CD4-positive, alpha-beta T cell treated with Interleukin-2 at 100 ng/mL for 4 hours (primary cell): ENCODE results near the gene RPS6KA4.

ENCODE experiments used
- DNase-seq: peaks from one replicate; pipeline ENCODE4 v3.0.0-alpha.2; 2020; ENCODE audit warnings: low spot score

Gene RPS6KA4

DNA sequence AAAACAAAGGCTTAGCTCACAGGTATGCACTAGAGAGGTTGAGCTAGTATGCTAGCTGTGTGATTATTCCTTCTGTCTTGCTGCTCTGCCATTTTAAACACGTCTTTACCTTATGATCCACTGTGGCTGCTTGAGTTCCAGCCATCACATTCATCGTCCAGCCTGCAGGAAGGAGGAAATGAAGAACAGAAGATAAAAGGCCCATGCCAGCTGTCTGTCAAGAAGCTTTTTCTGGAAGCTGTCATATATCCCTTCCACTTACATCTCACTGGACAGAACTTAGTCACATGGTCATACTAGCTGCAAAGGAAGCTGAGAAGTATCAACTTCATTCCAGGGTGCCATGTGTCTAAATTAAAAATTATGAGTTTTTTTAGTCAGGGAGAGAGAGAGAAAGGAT, 31.6 kb upstream of the RPS6KA4 start:
- no peak for DNase-seq

DNA sequence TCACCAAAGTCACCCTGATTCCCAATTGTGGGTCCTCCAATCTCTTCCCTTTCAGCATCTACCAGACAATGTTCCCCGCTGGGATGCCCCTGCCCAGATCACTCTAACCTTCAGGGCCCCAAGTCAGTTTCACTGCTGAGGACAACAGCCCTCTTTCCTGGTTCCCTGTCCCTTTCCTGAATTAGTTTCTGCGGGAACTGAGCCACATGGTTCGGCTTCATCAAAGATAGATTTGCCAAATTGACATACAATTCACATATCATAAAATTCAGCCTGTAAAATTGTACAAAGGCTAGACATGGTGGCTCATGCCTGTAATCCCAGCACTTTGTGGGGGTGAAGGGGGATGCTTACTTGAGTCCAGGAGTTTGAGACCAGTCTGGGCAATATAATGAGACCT, 31.0 kb upstream of the RPS6KA4 start:
- DNase-seq = no peak

GRCh38 chr11:64330888-64331287, 28.1 kb upstream of the RPS6KA4 start:
- no peak for DNase-seq

- DNase-seq = peak; percentile 81
Observed at GRCh38 chr11:64331569-64332371, 27.2 kb upstream of the RPS6KA4 start.

DNA sequence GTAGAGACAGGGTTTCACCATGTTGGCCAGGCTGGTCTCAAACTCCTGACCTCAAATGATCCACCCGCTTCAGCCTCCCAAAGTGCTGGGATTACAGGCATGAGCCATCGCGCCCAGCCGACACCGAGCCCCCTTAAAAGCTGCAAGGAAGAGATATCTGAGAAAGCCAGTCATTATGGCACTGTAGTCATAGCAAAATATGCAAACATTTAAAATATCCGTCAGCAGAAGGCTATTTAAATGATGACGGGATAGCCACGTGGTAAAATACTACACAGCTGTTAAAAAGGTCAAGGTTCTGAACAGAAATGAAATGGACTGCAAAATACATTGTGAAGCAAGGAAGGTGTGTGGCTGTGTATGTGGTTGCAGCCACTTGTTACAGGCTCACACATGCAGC, 25.4 kb upstream of the RPS6KA4 start:
- DNase-seq = no peak

GRCh38 chr11:64334764-64335735, 23.9 kb upstream of the RPS6KA4 start:
- DNase-seq = peak; percentile 12

- no peak for DNase-seq
Observed at GRCh38 chr11:64337538-64338249, 21.3 kb upstream of the RPS6KA4 start.

- no peak for DNase-seq
Observed at GRCh38 chr11:64338716-64339115, 20.2 kb upstream of the RPS6KA4 start.

DNA sequence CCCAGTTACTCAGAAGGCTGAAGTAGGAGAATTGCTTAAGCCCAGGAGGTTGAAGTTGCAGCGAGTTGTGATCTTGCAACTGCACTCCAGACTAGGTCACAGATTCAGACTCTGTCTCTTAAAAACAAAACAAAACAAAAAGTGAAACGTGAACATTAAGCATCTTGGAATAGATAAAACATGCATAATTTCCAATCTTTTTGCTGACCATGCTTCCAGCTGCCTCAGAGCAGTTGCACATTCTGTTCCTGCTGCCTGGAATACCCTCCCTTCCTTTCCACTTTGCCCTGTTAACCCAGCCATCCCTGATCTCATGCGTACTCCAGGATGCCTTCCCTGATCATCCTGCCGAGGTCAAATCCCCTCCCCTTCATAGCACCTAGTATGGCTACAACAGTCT, 19.7 kb upstream of the RPS6KA4 start:
- DNase-seq = no peak

DNA sequence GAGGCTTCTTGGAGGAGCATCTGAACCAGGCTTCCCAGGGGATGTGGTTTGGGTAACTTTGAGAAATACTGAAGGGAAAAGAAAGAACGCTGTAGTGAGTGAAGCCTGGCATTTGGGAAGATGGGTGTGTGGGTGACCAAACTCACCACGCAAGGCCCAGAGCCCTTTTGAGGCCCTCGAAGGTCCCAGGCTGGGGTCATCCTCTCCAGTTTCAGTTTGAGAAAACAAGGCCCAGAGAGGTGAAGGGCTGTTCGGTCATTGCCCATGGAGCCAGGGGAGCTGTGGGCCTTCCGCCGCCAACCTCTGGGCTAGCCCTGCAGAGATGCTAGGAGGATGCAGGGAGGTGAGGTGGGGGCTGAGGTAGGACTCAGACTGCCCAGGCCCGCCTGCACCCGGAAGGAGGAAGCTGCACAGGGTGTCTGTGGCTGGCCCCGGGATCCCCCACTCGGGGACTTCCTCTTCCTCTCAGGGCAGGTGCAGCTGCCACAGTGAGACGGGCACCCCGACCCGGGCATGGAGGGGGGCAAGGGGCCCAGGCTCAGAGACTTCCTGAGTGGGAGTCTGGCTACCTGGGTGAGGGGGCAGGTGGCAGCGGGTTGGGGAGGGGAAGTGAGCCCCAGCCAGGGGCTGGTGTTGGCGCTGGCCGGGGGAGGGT, 19.1 kb upstream of the RPS6KA4 start, which contains the start of gene CCDC88B:
Gene CCDC88B, plus strand, starts transcription at position 451 of the 655 bp plus-strand sequence. Its CDS starts 63 bp downstream, at position 514.
- DNase-seq = peak; percentile 88

GRCh38 chr11:64340671-64341335, 18.2 kb upstream of the RPS6KA4 start:
- DNase-seq = peak; percentile 69

DNA sequence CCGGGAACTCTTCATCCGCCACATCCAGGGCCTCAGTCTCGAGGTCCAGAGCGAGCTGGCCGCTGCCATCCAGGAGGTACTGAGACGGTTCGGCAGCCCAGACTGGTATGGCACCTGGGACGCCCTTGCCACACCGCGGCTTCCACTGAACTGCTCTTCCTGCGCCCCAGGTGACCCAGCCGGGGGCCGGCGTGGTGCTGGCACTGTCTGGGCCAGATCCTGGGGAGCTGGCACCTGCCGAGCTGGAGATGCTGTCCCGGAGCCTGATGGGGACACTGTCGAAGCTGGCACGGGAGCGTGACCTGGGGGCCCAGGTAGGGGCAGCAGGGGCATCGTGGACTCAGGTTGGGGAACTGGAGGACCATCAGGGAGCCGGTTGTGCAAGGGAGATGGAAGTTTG, 17.5 kb upstream of the RPS6KA4 start:
- DNase-seq = no peak

- peak; percentile 90 for DNase-seq
Observed at GRCh38 chr11:64341851-64342791, 16.8 kb upstream of the RPS6KA4 start.

- DNase-seq = no peak
Observed at GRCh38 chr11:64342869-64343745, 15.9 kb upstream of the RPS6KA4 start.

GRCh38 chr11:64343767-64344559, 15.0 kb upstream of the RPS6KA4 start:
- no peak for DNase-seq

- no peak for DNase-seq
Observed at GRCh38 chr11:64344787-64345186, 14.2 kb upstream of the RPS6KA4 start.

- no peak for DNase-seq
Observed at GRCh38 chr11:64347193-64347867, 11.6 kb upstream of the RPS6KA4 start.
